Spleen (tissue), 7 donors: ENCODE measurements around the gene FUCA1.

ENCODE experiments used
- POLR2A ChIP-seq, 3 donors: fragments of 450-650 bp; IDR thresholded peaks; one replicate each; pipeline ENCODE4 v1.5.1; 2017; ENCODE audit warnings: antibody characterized with exemption in 3 of 3, mild to moderate bottlenecking in 1 of 3
- TF ChIP-seq, protein P1 (sequence below), 11 experiments: fragments of 200-600 bp in 7 of 11; fragments of 450-650 bp in 4 of 11; sonication (generic) in 4 of 11; IDR thresholded peaks in 8 of 11; conservative IDR thresholded peaks in 3 of 11; 1 replicate in 7 of 11; 2 replicates in 4 of 11; pipeline versions ENCODE4 v1.4.0 to v1.8.0; 2016 to 2021; ENCODE audit warnings: antibody characterized with exemption in 11 of 11, inconsistent platforms in 4 of 11, mild to moderate bottlenecking in 1 of 11
- donor health status: DM: no; HTN: no; CAD: no; lungs with moderate emphysema.
- donor health status: DM: no; HTN: no; CAD: no.
- donor health status: DM: no; HTN: no; CAD: no.

GRCh38 chr1:23902321-23903278, 34.5 kb upstream of the FUCA1 start:
- TF ChIP-seq, protein P1, sequence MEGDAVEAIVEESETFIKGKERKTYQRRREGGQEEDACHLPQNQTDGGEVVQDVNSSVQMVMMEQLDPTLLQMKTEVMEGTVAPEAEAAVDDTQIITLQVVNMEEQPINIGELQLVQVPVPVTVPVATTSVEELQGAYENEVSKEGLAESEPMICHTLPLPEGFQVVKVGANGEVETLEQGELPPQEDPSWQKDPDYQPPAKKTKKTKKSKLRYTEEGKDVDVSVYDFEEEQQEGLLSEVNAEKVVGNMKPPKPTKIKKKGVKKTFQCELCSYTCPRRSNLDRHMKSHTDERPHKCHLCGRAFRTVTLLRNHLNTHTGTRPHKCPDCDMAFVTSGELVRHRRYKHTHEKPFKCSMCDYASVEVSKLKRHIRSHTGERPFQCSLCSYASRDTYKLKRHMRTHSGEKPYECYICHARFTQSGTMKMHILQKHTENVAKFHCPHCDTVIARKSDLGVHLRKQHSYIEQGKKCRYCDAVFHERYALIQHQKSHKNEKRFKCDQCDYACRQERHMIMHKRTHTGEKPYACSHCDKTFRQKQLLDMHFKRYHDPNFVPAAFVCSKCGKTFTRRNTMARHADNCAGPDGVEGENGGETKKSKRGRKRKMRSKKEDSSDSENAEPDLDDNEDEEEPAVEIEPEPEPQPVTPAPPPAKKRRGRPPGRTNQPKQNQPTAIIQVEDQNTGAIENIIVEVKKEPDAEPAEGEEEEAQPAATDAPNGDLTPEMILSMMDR (IDR thresholded peaks at IDR 0.05 in 8 of 11, conservative IDR thresholded peaks at IDR 0.05 in 3 of 11): no peak
- TF ChIP-seq POLR2A (IDR thresholded peaks at IDR 0.05): no peak
